Measurements from ENCODE around the gene DGUOK.

DNA sequence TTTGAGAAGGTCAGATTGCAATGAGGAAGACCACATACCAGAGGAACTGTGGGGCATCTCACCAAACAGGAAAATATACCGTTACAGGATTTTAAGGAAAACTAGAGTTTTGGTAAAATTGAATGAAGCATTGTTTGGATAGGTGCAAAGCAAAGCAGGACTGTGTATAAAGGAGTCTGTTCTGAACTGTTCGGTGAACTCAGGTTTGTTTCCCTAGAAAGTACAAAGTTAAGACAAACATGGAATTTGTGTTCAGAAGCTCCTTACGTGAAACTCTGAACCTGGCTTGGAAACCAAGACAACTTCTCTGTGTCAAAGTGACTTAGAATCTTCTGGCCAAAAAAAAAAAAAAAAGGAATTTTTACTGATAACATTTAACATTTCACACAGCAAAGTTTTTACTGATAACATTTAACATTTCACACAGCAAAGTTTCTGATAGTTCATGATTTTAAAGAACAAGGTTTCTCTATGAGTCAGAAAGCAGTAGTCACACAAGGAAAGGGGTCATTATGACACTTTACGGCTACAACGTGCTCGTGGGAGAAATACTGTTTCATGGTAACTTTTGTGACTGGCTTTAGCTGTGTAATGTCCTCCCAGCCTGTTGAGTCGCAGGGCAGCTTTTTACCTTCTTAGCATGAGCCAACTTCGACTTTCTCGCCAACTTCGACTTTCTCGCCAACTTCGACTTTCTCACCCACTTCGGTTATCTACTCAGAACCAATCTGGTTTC is 36.9 kb downstream of the DGUOK start:
- TF ChIP-seq CTCF (conservative IDR thresholded peaks at IDR 0.05 in 1 of 2, IDR thresholded peaks at IDR 0.05 in 1 of 2; ENCODE audit: extremely low read depth in 1 of 2, insufficient read depth in 1 of 2, low read depth in 1 of 2, low read length in 2 of 2) (no peak), EZH2 (IDR thresholded peaks at IDR 0.05; ENCODE audit: borderline replicate concordance, low read length) (no peak)

All from mammary epithelial cell (primary cell).